Measurements from ENCODE around the gene NCKAP5. TPM values are rescaled to one million over a fixed set of nuclear protein-coding genes. Genes with fewer than 3 reads are reported as not detected.

Gene NCKAP5
- total RNA-seq, 3 donors from 2014 or later (not counting 1 experiment from before 2014, with no cell fraction given) = 0.12 to 0.20 TPM; not detected in 1

- intact Hi-C loops (cut with micrococcal nuclease) = no loop called here
- ATAC-seq = no peak
- H3K9me3 ChIP-seq (ENCODE audit: control insufficient read depth, insufficient read depth, low read length) = no peaks in the 10 kb centered on the region
- TF ChIP-seq, protein P1, sequence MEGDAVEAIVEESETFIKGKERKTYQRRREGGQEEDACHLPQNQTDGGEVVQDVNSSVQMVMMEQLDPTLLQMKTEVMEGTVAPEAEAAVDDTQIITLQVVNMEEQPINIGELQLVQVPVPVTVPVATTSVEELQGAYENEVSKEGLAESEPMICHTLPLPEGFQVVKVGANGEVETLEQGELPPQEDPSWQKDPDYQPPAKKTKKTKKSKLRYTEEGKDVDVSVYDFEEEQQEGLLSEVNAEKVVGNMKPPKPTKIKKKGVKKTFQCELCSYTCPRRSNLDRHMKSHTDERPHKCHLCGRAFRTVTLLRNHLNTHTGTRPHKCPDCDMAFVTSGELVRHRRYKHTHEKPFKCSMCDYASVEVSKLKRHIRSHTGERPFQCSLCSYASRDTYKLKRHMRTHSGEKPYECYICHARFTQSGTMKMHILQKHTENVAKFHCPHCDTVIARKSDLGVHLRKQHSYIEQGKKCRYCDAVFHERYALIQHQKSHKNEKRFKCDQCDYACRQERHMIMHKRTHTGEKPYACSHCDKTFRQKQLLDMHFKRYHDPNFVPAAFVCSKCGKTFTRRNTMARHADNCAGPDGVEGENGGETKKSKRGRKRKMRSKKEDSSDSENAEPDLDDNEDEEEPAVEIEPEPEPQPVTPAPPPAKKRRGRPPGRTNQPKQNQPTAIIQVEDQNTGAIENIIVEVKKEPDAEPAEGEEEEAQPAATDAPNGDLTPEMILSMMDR (IDR thresholded peaks at IDR 0.05) = no peak
- Mint-ChIP-seq H3K9me3 (peaks cover 0 to 7% of the 10 kb centered on the region in 2 donors), H3K4me1 (no peaks in the 10 kb centered on the region), H3K27ac (no peak overlapping the region), H3K36me3 (no peaks in the 10 kb centered on the region), H3K27me3 (ENCODE audit: low read depth in 2 of 2) (no peaks in the 10 kb centered on the region), H3K4me3 (no peak overlapping the region)
- no peak overlapping the region for H3K27ac ChIP-seq (ENCODE audit: low read length)
- H3K27me3 ChIP-seq (ENCODE audit: control insufficient read depth, insufficient read depth, low read length) = no peaks in the 10 kb centered on the region
- H3K4me1 ChIP-seq (ENCODE audit: control insufficient read depth, insufficient read depth, low read length) = no peaks in the 10 kb centered on the region
- H3K36me3 ChIP-seq (ENCODE audit: control insufficient read depth, insufficient read depth, low read length) = no peaks in the 10 kb centered on the region
- 38% methylated on average over 2 of the region's 2 CpGs for WGBS (ENCODE audit: insufficient coverage)
- no peak for DNase-seq
- H3K4me3 ChIP-seq (ENCODE audit: low read length) = no peak overlapping the region
Measured at GRCh38 chr2:132937629-132938028, 630.6 kb downstream of the NCKAP5 start.

DNA sequence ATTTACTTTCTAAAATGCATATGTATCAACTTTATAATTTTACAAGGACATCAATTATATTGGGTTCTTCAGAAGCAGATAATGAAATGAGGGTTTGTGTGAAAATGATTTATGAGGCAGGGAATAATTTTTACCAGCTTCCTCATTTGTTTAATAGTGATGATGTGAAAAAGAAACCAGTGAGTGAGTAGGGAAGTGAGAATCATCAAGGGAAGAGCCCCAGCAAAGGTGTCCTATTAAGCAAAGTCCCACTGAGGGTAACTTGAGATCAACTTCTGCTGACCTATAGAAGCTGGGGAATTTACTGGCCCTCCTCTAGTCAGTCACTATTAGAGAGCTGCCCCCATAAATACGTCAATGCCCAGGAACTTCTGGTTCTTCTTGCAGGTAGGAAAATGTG is 631.5 kb downstream of the NCKAP5 start:
- Mint-ChIP-seq H3K36me3 (no peaks in the 10 kb centered on the region), H3K27me3 (ENCODE audit: low read depth in 2 of 2) (no peaks in the 10 kb centered on the region), H3K4me3 (no peak overlapping the region), H3K4me1 (no peaks in the 10 kb centered on the region), H3K27ac (no peak overlapping the region), H3K9me3 (peaks cover 0 to 9% of the 10 kb centered on the region in 2 donors)
- H3K27me3 ChIP-seq (ENCODE audit: control insufficient read depth, insufficient read depth, low read length) = no peaks in the 10 kb centered on the region
- no peaks in the 10 kb centered on the region for H3K4me1 ChIP-seq (ENCODE audit: control insufficient read depth, insufficient read depth, low read length)
- WGBS (ENCODE audit: insufficient coverage) = 67% methylated on average over 1 of the region's 1 CpG
- H3K4me3 ChIP-seq (ENCODE audit: low read length) = no peak overlapping the region
- no peak overlapping the region for H3K27ac ChIP-seq (ENCODE audit: low read length)
- TF ChIP-seq, protein P1 (IDR thresholded peaks at IDR 0.05) = no peak
- intact Hi-C loops (cut with micrococcal nuclease) = no loop called here
- no peaks in the 10 kb centered on the region for H3K36me3 ChIP-seq (ENCODE audit: control insufficient read depth, insufficient read depth, low read length)
- no peaks in the 10 kb centered on the region for H3K9me3 ChIP-seq (ENCODE audit: control insufficient read depth, insufficient read depth, low read length)
- ATAC-seq (no peak), DNase-seq (no peak)

- Mint-ChIP-seq H3K4me1 (no peaks in the 10 kb centered on the region), H3K36me3 (no peaks in the 10 kb centered on the region), H3K4me3 (no peak overlapping the region), H3K9me3 (peaks cover 0 to 9% of the 10 kb centered on the region in 2 donors), H3K27ac (no peak overlapping the region), H3K27me3 (ENCODE audit: low read depth in 2 of 2) (no peaks in the 10 kb centered on the region)
- no peak for DNase-seq
- no peak overlapping the region for H3K4me3 ChIP-seq (ENCODE audit: low read length)
- no peak overlapping the region for H3K27ac ChIP-seq (ENCODE audit: low read length)
- ATAC-seq = no peak
- intact Hi-C loops (cut with micrococcal nuclease) = no loop called here
- H3K27me3 ChIP-seq (ENCODE audit: control insufficient read depth, insufficient read depth, low read length) = no peaks in the 10 kb centered on the region
- no peaks in the 10 kb centered on the region for H3K4me1 ChIP-seq (ENCODE audit: control insufficient read depth, insufficient read depth, low read length)
- TF ChIP-seq, protein P1 (IDR thresholded peaks at IDR 0.05) = no peak
- H3K36me3 ChIP-seq (ENCODE audit: control insufficient read depth, insufficient read depth, low read length) = no peaks in the 10 kb centered on the region
- H3K9me3 ChIP-seq (ENCODE audit: control insufficient read depth, insufficient read depth, low read length) = no peaks in the 10 kb centered on the region
- 50% methylated on average over 1 of the region's 1 CpG for WGBS (ENCODE audit: insufficient coverage)
Measured at GRCh38 chr2:132936261-132936660, 632.0 kb downstream of the NCKAP5 start.

GRCh38 chr2:132929786-132930185 is 638.5 kb downstream of the NCKAP5 start:
- no peaks in the 10 kb centered on the region for H3K27me3 ChIP-seq (ENCODE audit: control insufficient read depth, insufficient read depth, low read length)
- H3K4me1 Mint-ChIP-seq = no peaks in the 10 kb centered on the region
- no peaks in the 10 kb centered on the region for H3K9me3 ChIP-seq (ENCODE audit: control insufficient read depth, insufficient read depth, low read length)
- intact Hi-C loops (cut with micrococcal nuclease) = no loop called here
- no peak overlapping the region for H3K27ac ChIP-seq (ENCODE audit: low read length)
- ATAC-seq = no peak
- 77% methylated on average over 6 of the region's 6 CpGs for WGBS (ENCODE audit: insufficient coverage)
- no peaks in the 10 kb centered on the region for H3K36me3 ChIP-seq (ENCODE audit: control insufficient read depth, insufficient read depth, low read length)
- no peaks in the 10 kb centered on the region for H3K4me1 ChIP-seq (ENCODE audit: control insufficient read depth, insufficient read depth, low read length)
- TF ChIP-seq, protein P1 (IDR thresholded peaks at IDR 0.05) = no peak
- H3K4me3 Mint-ChIP-seq = no peak overlapping the region
- peaks cover 8% of the 10 kb centered on the region in 2 donors for H3K9me3 Mint-ChIP-seq
- no peak overlapping the region for H3K27ac Mint-ChIP-seq
- DNase-seq = no peak
- H3K27me3 Mint-ChIP-seq (ENCODE audit: low read depth in 2 of 2) = no peaks in the 10 kb centered on the region
- H3K4me3 ChIP-seq (ENCODE audit: low read length) = no peak overlapping the region
- no peaks in the 10 kb centered on the region for H3K36me3 Mint-ChIP-seq
